Vagina (tissue), 2 donors: Measurements from ENCODE around the gene KDM6A.
"Not testable (repeated sequence)": the region's sequence is repeated elsewhere in the genome, so short reads cannot be mapped to it uniquely, and the experiment has no call there.

Source experiments
- POLR2A ChIP-seq, 2 donors: fragments of 450-650 bp; IDR thresholded peaks; one replicate each; pipeline ENCODE4 v1.6.1; 2017; ENCODE audit warnings: antibody characterized with exemption in 2 of 2, mild to moderate bottlenecking in 2 of 2, moderate library complexity in 2 of 2
- POLR2AphosphoS5 ChIP-seq, 2 donors: sonication (generic); formaldehyde crosslinking; IDR thresholded peaks; one replicate each; pipeline ENCODE4 v1.9.0; 2017; ENCODE audit warnings: antibody characterized with exemption in 2 of 2, mild to moderate bottlenecking in 2 of 2, low read depth in 1 of 2; ENCODE audit not compliant: insufficient read depth in 1 of 2
- TF ChIP-seq, protein P1 (sequence below), 3 experiments: fragments of 450-650 bp in 2 of 3; fragments of 200-600 bp in 1 of 3; sonication (generic) in 1 of 3; IDR thresholded peaks; one replicate each; pipeline ENCODE4 v1.5.1; 2017 to 2019; ENCODE audit warnings: antibody characterized with exemption in 3 of 3, mild to moderate bottlenecking in 2 of 3, moderate library complexity in 2 of 3

DNA sequence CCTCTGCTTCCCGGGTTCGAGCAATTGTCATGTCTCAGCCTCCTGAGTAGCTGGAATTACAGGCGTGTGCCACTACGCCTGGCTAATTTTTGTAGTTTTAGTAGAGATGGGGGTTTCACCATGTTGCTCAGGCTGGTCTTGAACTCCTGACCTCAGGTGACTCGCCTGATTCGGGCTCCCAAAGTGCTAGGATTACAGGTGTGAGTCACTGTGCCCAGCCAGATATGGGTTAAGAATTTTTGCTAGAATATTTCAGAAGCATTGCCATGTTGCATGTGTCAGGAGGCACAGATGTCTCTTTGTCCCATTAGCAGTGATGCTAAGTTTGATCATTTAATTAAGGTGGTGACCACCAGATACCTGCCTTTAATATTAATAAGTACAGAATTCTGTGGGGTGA lies 22.1 kb upstream of the KDM6A start:
- TF ChIP-seq, protein P1, sequence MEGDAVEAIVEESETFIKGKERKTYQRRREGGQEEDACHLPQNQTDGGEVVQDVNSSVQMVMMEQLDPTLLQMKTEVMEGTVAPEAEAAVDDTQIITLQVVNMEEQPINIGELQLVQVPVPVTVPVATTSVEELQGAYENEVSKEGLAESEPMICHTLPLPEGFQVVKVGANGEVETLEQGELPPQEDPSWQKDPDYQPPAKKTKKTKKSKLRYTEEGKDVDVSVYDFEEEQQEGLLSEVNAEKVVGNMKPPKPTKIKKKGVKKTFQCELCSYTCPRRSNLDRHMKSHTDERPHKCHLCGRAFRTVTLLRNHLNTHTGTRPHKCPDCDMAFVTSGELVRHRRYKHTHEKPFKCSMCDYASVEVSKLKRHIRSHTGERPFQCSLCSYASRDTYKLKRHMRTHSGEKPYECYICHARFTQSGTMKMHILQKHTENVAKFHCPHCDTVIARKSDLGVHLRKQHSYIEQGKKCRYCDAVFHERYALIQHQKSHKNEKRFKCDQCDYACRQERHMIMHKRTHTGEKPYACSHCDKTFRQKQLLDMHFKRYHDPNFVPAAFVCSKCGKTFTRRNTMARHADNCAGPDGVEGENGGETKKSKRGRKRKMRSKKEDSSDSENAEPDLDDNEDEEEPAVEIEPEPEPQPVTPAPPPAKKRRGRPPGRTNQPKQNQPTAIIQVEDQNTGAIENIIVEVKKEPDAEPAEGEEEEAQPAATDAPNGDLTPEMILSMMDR (IDR thresholded peaks at IDR 0.05), result not testable (repeated sequence)
- not testable (repeated sequence) for TF ChIP-seq POLR2A (IDR thresholded peaks at IDR 0.05); POLR2AphosphoS5 (IDR thresholded peaks at IDR 0.05; ENCODE audit: insufficient read depth in 1 of 2, low read depth in 1 of 2)
